ENCODE measurements around the gene PDCD11.

The PDCD11 gene

GRCh38 chr10:103467406-103467805 is 71.0 kb downstream of the PDCD11 start:
- no peaks in the 10 kb centered on the region for H3K79me2 ChIP-seq (ENCODE audit: insufficient read depth, low read length)
- H2AFZ ChIP-seq (ENCODE audit: low read length): peak overlapping the region; percentile 39; the same call in 1 of the 2 replicates
- H3K4me2 ChIP-seq (ENCODE audit: low read length): peak overlapping the region; percentile 21; the same call in 1 of the 2 replicates
- peak overlapping the region; percentile 85 for H3K27ac ChIP-seq (ENCODE audit: low read depth, low read length, poor library complexity, severe bottlenecking)
- H3K9me2 ChIP-seq (ENCODE audit: low read depth, low read length): no peaks in the 10 kb centered on the region
- no peaks in the 10 kb centered on the region for H3K27me3 ChIP-seq (ENCODE audit: insufficient read depth, low read length)
- no peaks in the 10 kb centered on the region for H3F3A ChIP-seq (ENCODE audit: insufficient read depth, low read length)
- H3K9ac ChIP-seq (ENCODE audit: low read length): peak overlapping the region; percentile 30; the same call in 1 of the 2 replicates
- H3K36me3 ChIP-seq (ENCODE audit: insufficient read depth, low read length): no peaks in the 10 kb centered on the region
- H3K4me3 ChIP-seq (ENCODE audit: low read depth, low read length, poor library complexity, severe bottlenecking): no peak overlapping the region
- peaks cover 50% of the 10 kb centered on the region for H3K4me1 ChIP-seq (ENCODE audit: insufficient read depth, low read length, severe bottlenecking)
- H4K20me1 ChIP-seq (ENCODE audit: insufficient read depth, low read length): no peaks in the 10 kb centered on the region
- TF ChIP-seq EZH2 (IDR thresholded peaks at IDR 0.05; ENCODE audit: borderline replicate concordance, low read length) (no peak), CTCF (IDR thresholded peaks at IDR 0.05; ENCODE audit: low read length) (no peak)
- no peaks in the 10 kb centered on the region for H3K9me3 ChIP-seq (ENCODE audit: low read length)

- Histone ChIP-seq H3K4me3 (ENCODE audit: low read depth, low read length, poor library complexity, severe bottlenecking) (no peak overlapping the region), H3K4me1 (ENCODE audit: insufficient read depth, low read length, severe bottlenecking) (peaks cover 55% of the 10 kb centered on the region), H3K9ac (ENCODE audit: low read length) (no peak overlapping the region), H3K9me2 (ENCODE audit: low read depth, low read length) (no peaks in the 10 kb centered on the region), H3K36me3 (ENCODE audit: insufficient read depth, low read length) (no peaks in the 10 kb centered on the region), H3F3A (ENCODE audit: insufficient read depth, low read length) (no peaks in the 10 kb centered on the region), H3K9me3 (ENCODE audit: low read length) (no peaks in the 10 kb centered on the region), H3K27me3 (ENCODE audit: insufficient read depth, low read length) (no peaks in the 10 kb centered on the region), H4K20me1 (ENCODE audit: insufficient read depth, low read length) (no peaks in the 10 kb centered on the region), H2AFZ (ENCODE audit: low read length) (no peak overlapping the region), H3K79me2 (ENCODE audit: insufficient read depth, low read length) (no peaks in the 10 kb centered on the region), H3K4me2 (ENCODE audit: low read length) (no peak overlapping the region), H3K27ac (ENCODE audit: low read depth, low read length, poor library complexity, severe bottlenecking) (peak overlapping the region; percentile 51)
- TF ChIP-seq EZH2 (IDR thresholded peaks at IDR 0.05; ENCODE audit: borderline replicate concordance, low read length) (no peak), CTCF (IDR thresholded peaks at IDR 0.05; ENCODE audit: low read length) (no peak)
These were observed 72.8 kb downstream of the PDCD11 start for GRCh38 chr10:103469201-103469600.

GRCh38 chr10:103470761-103471653 is 74.6 kb downstream of the PDCD11 start:
- Histone ChIP-seq H3K9me3 (ENCODE audit: low read length) (no peaks in the 10 kb centered on the region), H2AFZ (ENCODE audit: low read length) (no peak overlapping the region), H3K27me3 (ENCODE audit: insufficient read depth, low read length) (no peaks in the 10 kb centered on the region), H3K9me2 (ENCODE audit: low read depth, low read length) (no peaks in the 10 kb centered on the region), H3K36me3 (ENCODE audit: insufficient read depth, low read length) (no peaks in the 10 kb centered on the region), H3K4me1 (ENCODE audit: insufficient read depth, low read length, severe bottlenecking) (peaks cover 46% of the 10 kb centered on the region), H3K4me3 (ENCODE audit: low read depth, low read length, poor library complexity, severe bottlenecking) (peak overlapping the region; percentile 40), H3K4me2 (ENCODE audit: low read length) (peak overlapping the region; percentile 55), H3K79me2 (ENCODE audit: insufficient read depth, low read length) (no peaks in the 10 kb centered on the region), H3K9ac (ENCODE audit: low read length) (peak overlapping the region; percentile 55; the same call in 1 of the 2 replicates), H4K20me1 (ENCODE audit: insufficient read depth, low read length) (no peaks in the 10 kb centered on the region), H3K27ac (ENCODE audit: low read depth, low read length, poor library complexity, severe bottlenecking) (peak overlapping the region; percentile 91), H3F3A (ENCODE audit: insufficient read depth, low read length) (no peaks in the 10 kb centered on the region)
- TF ChIP-seq EZH2 (IDR thresholded peaks at IDR 0.05; ENCODE audit: borderline replicate concordance, low read length) (no peak), CTCF (IDR thresholded peaks at IDR 0.05; ENCODE audit: low read length) (no peak)
